Measurements from ENCODE around the gene KLHL2.

The KLHL2 gene

DNA sequence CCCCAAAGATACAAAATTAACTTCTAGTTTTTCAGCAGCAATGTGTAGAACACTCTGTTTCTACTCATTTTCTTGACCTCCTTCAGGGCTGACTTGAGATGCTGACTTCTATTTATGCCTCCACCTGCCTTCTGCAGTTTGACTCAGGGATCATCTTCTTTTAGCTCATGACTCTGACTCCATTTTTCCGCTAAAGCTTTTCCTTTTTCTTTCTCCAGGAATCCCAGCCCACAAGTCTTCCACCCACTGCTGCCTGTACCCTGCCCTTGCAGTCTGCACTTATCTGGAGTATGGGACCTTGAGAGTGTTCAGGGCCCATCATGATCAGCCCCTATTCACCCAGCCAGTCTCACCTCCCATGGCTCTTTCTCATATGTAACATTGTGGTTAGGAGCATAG, 14.9 kb upstream of the KLHL2 start:
- no peak for TF ChIP-seq GATA3 (IDR thresholded peaks at IDR 0.05; ENCODE audit: low read depth, low read length)
- TF ChIP-seq GATA2 (IDR thresholded peaks at IDR 0.05; ENCODE audit: low read depth, low read length), result no peak

DNA sequence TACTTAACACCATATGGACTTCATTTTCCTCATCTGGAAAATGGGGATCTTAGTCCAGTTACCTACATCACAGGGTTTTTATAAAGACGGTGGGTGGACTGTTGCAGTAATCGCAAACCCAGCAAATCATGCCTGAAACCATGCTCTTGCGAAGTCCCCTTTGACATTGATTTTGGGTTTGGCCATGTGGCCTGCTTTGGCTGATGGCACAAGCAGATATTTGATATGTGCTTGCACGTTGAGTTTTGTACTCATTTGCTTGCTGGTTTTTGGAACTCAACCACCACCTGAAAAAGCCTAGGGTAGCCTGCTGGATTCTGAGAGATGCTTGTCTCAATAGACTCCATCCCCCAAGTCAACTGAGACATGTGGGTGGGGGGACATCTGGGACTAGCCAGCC, 14.4 kb upstream of the KLHL2 start:
- TF ChIP-seq GATA2 (IDR thresholded peaks at IDR 0.05; ENCODE audit: low read depth, low read length) (no peak), GATA3 (IDR thresholded peaks at IDR 0.05; ENCODE audit: low read depth, low read length) (no peak)

- TF ChIP-seq GATA3 (IDR thresholded peaks at IDR 0.05; ENCODE audit: low read depth, low read length) (no peak), GATA2 (IDR thresholded peaks at IDR 0.05; ENCODE audit: low read depth, low read length) (no peak)
These were observed 13.0 kb upstream of the KLHL2 start for GRCh38 chr4:165194368-165194767.

DNA sequence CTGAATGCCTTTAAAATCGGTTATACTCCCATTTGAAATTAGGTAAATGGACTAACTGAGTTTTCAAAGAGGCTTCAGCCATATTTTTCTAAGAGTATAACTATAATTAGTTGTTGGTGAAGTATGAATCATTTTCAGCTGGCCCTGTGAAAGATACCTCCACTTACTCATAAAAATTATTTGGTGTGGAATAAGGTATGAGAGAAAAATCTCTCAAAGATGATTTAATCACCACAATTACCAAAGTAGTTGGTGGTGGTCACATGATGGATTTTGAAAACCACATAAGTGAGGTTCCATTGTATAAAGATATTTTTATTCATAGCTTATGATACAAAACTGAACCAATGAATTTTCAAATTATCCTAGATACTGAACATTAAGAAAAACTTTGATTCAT, 9.0 kb upstream of the KLHL2 start:
- no peak for TF ChIP-seq GATA3 (IDR thresholded peaks at IDR 0.05; ENCODE audit: low read depth, low read length)
- TF ChIP-seq GATA2 (IDR thresholded peaks at IDR 0.05; ENCODE audit: low read depth, low read length), result no peak

DNA sequence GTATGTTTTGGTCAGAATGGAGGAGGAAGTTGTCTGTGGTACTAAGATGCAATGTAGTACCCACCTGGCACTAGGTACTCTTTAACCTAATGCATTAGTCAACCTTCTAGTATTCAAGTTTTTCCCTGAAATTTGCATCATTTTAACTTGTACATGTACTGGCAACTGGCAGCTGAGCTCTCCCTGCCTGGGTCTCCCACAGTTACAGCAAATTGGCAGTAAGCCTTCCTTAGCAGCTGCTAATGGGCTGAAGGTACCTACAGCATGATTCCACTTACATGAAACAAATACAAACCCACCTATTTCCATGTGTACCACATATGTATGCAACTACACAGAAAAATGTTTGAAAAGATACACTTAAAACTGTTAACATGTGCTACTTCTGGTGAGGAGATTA, 8.1 kb upstream of the KLHL2 start:
- TF ChIP-seq GATA2 (IDR thresholded peaks at IDR 0.05; ENCODE audit: low read depth, low read length) (no peak), GATA3 (IDR thresholded peaks at IDR 0.05; ENCODE audit: low read depth, low read length) (no peak)

- TF ChIP-seq GATA2 (IDR thresholded peaks at IDR 0.05; ENCODE audit: low read depth, low read length) (no peak), GATA3 (IDR thresholded peaks at IDR 0.05; ENCODE audit: low read depth, low read length) (no peak)
These were observed 7.6 kb upstream of the KLHL2 start for GRCh38 chr4:165199722-165200121.

- TF ChIP-seq GATA2 (IDR thresholded peaks at IDR 0.05; ENCODE audit: low read depth, low read length), result no peak
- no peak for TF ChIP-seq GATA3 (IDR thresholded peaks at IDR 0.05; ENCODE audit: low read depth, low read length)
These were observed 5.6 kb upstream of the KLHL2 start for GRCh38 chr4:165201806-165202205.

DNA sequence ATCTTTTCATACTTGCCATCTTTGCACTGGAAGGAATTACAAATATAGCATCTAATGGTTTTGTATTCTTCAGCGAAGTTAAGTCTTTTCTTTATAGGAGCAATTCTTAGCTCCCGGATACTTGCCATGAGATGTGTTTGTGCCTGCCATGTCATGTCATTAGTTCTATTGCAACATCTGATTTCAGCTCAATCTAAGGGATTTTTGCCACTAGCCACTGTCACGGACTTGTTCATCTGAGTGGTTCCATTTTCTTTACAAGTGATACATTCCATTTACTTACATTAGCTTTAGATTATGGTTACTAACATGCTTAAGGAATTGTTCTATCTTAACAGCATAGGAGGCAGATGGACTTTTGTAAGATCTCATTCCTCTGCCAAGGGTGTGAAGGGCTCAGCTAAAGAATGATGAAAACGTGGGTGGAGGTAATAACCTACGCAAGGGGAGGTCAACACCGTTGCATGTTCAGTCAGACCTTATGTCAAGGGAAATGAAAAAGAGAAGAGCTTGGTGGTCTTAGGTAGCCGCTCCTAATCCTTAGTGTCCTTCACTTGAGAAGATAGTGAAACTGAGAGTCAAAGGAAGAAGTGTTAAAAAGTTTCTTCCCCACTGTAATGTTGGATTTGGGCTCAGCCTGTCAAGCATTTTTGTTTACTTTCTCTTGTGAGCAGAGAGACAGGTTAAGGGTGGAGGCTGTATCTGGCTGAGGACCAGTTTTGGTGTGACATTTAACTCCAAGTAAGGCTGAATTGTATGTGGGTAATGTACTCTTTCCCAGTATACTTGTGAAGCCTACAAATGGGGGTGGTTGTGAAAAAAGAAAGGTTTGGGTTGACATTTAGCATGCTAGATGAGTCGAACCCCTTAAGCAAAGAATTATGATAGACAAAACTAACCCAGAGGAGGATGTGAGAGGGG, 3.6 kb upstream of the KLHL2 start:
- TF ChIP-seq GATA3 (IDR thresholded peaks at IDR 0.05; ENCODE audit: low read depth, low read length), result no peak
- TF ChIP-seq GATA2 (IDR thresholded peaks at IDR 0.05; ENCODE audit: low read depth, low read length), result no peak

- TF ChIP-seq GATA2 (IDR thresholded peaks at IDR 0.05; ENCODE audit: low read depth, low read length) (no peak), GATA3 (IDR thresholded peaks at IDR 0.05; ENCODE audit: low read depth, low read length) (no peak)
These were observed 2.9 kb upstream of the KLHL2 start for GRCh38 chr4:165204462-165204830.

DNA sequence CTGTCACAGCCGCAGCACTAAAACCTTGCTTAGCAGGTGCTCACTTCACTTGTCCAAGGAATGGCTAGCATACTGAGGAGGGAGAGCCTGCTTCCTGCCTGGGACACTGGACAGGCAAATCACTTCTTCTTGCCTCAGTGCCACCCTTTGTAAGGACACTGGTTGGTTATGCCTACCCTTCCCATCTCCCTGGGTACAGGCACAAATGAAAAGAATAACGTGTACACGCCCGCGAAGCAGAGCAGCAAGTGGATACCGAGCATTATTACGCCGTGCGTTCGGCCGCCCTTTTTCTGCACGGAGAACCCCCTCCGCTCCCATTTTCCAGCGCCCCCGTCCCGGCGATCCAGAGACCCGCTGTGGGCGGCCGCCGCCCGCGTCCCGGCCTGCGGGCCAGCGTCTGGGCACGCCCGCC, 338 bp upstream of the KLHL2 start:
- no peak for TF ChIP-seq GATA2 (IDR thresholded peaks at IDR 0.05; ENCODE audit: low read depth, low read length)
- TF ChIP-seq GATA3 (IDR thresholded peaks at IDR 0.05; ENCODE audit: low read depth, low read length), result no peak

DNA sequence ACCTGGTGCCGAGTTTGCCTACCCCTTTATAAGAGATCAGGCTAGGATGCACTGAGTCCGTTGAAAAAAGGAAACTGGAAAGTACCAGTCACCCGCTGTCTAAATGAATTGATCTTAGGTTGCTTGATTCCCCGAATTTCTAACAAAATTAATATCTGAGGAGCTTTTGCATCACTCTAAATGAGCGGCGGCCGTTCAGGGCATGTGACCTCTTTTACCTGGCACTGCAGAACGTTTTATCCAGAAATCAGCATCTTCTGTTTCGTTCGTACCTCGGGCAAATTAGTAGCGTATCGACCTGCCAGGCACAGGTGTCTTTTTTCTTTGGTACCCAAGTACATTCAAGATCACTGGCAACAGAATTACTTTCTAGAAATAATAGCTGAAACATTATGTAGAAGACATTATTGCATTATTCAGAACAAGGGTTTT, 876 bp downstream of the KLHL2 start:
- no peak for TF ChIP-seq GATA2 (IDR thresholded peaks at IDR 0.05; ENCODE audit: low read depth, low read length)
- no peak for TF ChIP-seq GATA3 (IDR thresholded peaks at IDR 0.05; ENCODE audit: low read depth, low read length)

DNA sequence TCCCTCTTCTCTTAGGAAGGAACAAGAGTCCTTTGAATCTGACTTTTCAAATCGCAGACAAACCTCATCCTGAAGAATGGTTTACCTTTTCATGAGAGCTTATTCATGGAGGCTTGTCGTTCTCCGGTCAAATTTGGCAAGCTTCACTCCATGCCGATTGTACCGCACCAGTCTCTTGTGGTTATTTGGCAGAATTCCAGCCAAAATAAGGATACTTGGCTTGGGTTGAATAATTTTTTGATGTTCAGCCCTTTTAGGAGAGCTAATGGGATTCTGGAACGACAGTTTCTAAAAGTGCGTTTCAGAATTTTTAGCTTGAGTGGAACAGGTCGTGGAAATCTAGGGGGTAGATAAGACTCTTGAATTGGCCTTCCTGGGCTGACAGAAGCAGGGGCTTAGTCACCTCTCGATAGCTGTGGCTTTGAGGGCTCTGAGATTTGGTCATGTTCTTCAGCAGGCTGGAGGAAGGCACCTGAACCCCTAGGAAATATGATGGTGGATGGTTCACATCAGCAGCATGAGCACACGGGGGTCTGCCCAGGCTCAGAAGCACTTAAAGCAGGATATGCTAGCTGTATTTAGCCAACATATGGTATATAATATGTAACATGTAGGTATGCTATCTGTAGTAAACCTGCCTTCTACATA, 1.5 kb downstream of the KLHL2 start:
- TF ChIP-seq GATA2 (IDR thresholded peaks at IDR 0.05; ENCODE audit: low read depth, low read length) (no peak), GATA3 (IDR thresholded peaks at IDR 0.05; ENCODE audit: low read depth, low read length) (no peak)

DNA sequence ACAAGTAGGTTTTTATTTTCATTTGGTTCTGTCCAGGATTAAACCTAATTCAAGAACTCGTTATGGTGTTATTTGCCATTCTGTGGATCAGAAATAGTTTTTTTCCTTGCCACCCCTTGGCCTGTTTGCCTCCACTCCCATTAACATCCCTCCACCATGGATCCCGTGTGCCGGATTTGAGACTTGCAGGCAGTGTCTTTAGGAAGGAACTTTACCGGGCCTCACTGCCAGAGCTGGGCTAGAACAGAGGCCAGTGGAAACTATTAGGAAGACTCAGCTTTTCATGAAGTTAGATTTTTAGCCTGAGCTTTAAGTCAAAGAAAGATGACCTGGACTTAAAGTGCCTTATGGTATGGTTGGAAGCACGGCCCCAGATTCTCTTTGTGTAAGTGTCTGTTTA, 2.4 kb downstream of the KLHL2 start:
- no peak for TF ChIP-seq GATA3 (IDR thresholded peaks at IDR 0.05; ENCODE audit: low read depth, low read length)
- no peak for TF ChIP-seq GATA2 (IDR thresholded peaks at IDR 0.05; ENCODE audit: low read depth, low read length)

DNA sequence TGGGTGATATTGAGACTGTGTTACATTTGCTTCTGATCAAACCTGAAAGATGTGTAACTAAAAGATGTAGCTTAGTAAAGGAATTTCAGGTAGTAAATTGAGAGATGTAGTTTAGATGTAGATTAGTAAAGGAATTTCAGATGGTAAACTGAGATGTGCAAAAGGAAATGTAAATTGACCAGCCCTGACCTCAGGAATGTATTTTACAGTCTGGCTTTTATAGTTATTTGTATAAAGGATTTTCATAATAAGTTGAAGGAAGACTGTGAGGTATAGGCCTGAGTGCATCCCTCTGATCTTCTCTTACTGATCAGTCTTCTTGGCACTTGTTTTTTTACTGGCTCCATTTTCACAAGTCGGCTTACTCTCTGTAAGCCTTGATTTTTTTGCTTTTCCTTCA, 3.2 kb downstream of the KLHL2 start:
- TF ChIP-seq GATA3 (IDR thresholded peaks at IDR 0.05; ENCODE audit: low read depth, low read length), result no peak
- TF ChIP-seq GATA2 (IDR thresholded peaks at IDR 0.05; ENCODE audit: low read depth, low read length), result no peak

- TF ChIP-seq GATA3 (IDR thresholded peaks at IDR 0.05; ENCODE audit: low read depth, low read length) (no peak), GATA2 (IDR thresholded peaks at IDR 0.05; ENCODE audit: low read depth, low read length) (no peak)
These were observed 10.0 kb downstream of the KLHL2 start for GRCh38 chr4:165217325-165217724.
